Glutamatergic neuron (in vitro differentiated cells): ENCODE measurements around the gene LHFPL3. TPM values are rescaled to one million over a fixed set of nuclear protein-coding genes. Genes with fewer than 3 reads are reported as not detected.

Experiments used
- DNase-seq: peaks from one replicate; pipeline ENCODE4 v3.0.0; 2022
- H3K27ac Mint-ChIP-seq: one replicate; pipeline ENCODE4 v1.8.0; 2020; ENCODE audit warnings: mild to moderate bottlenecking, mixed read lengths, inconsistent platforms; ENCODE audit not compliant: unreplicated experiment
- H3K27me3 Mint-ChIP-seq: one replicate; pipeline ENCODE4 v1.8.0; 2020; ENCODE audit warnings: mild to moderate bottlenecking, moderate library complexity, mixed read lengths, inconsistent platforms; ENCODE audit not compliant: unreplicated experiment
- H3K36me3 Mint-ChIP-seq: one replicate; pipeline ENCODE4 v1.8.0; 2020; ENCODE audit warnings: mild to moderate bottlenecking, mixed read lengths, inconsistent platforms; ENCODE audit not compliant: unreplicated experiment
- H3K4me1 Mint-ChIP-seq: one replicate; pipeline ENCODE4 v1.8.0; 2020; ENCODE audit warnings: mild to moderate bottlenecking, low read depth, mixed read lengths, inconsistent platforms; ENCODE audit not compliant: unreplicated experiment
- H3K4me3 Mint-ChIP-seq: one replicate; pipeline ENCODE4 v1.8.0; 2020; ENCODE audit warnings: mild to moderate bottlenecking, mixed read lengths, inconsistent platforms; ENCODE audit not compliant: unreplicated experiment
- H3K9me3 Mint-ChIP-seq: one replicate; pipeline ENCODE4 v1.8.0; 2020; ENCODE audit warnings: mild to moderate bottlenecking, moderate library complexity, mixed read lengths, inconsistent platforms; ENCODE audit not compliant: unreplicated experiment
- CTCF ChIP-seq: fragments of 200-600 bp; sonication (generic); IDR thresholded peaks from one replicate; pipeline ENCODE4 v1.5.0; 2021; ENCODE audit not compliant: partially characterized antibody, unreplicated experiment
- total RNA-seq: library from RNA; stranded (reverse); fragmentation: NEBNext Ultra II Directional; extraction: Animal tissue kit (Norgen Biotek cat#: 25700); gene quantifications from one replicate; pipeline ENCODE4 v1.2.1, GENCODE V29; 2021; ENCODE audit not compliant: unreplicated experiment

LHFPL3 gene
- total RNA-seq, 1 donor from 2014 or later: not detected

- no peaks in the 10 kb centered on the region for H3K9me3 Mint-ChIP-seq
- no peaks in the 10 kb centered on the region for H3K4me1 Mint-ChIP-seq
- H3K36me3 Mint-ChIP-seq: no peaks in the 10 kb centered on the region
- H3K27ac Mint-ChIP-seq: no peak overlapping the region
- no peaks in the 10 kb centered on the region for H3K27me3 Mint-ChIP-seq
- no peak overlapping the region for H3K4me3 Mint-ChIP-seq
- TF ChIP-seq CTCF: no peak
- DNase-seq: no peak
Observed at GRCh38 chr7:104410742-104411141, 82.3 kb downstream of the LHFPL3 start.

DNA sequence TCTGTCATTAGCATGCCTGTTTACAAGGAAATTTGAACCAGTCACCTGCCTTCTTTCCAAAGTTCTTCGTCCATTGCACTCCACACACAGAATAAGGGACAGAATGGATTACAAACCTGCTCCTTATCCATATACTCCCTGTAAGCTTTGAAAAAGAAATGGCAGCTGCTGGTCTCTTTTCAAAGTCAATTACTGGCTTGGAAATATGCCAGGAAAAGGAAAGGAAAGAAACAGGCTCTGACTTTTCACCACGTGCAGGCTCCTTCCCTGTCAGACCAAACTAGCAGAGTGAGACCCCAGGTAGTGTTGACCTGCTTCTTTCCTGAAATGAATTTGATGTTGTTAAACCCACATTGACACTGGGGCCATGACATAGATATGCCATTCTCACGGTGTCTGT is 84.5 kb downstream of the LHFPL3 start:
- no peak overlapping the region for H3K4me3 Mint-ChIP-seq
- H3K27me3 Mint-ChIP-seq: no peaks in the 10 kb centered on the region
- H3K4me1 Mint-ChIP-seq: no peaks in the 10 kb centered on the region
- no peak for TF ChIP-seq CTCF
- no peak for DNase-seq
- H3K27ac Mint-ChIP-seq: no peak overlapping the region
- no peaks in the 10 kb centered on the region for H3K36me3 Mint-ChIP-seq
- no peaks in the 10 kb centered on the region for H3K9me3 Mint-ChIP-seq

- DNase-seq: no peak
- Mint-ChIP-seq H3K27me3 (no peaks in the 10 kb centered on the region), H3K4me3 (no peak overlapping the region), H3K36me3 (no peaks in the 10 kb centered on the region), H3K27ac (no peak overlapping the region), H3K9me3 (no peaks in the 10 kb centered on the region), H3K4me1 (no peaks in the 10 kb centered on the region)
- no peak for TF ChIP-seq CTCF
Observed at GRCh38 chr7:104414216-104414615, 85.8 kb downstream of the LHFPL3 start.

DNA sequence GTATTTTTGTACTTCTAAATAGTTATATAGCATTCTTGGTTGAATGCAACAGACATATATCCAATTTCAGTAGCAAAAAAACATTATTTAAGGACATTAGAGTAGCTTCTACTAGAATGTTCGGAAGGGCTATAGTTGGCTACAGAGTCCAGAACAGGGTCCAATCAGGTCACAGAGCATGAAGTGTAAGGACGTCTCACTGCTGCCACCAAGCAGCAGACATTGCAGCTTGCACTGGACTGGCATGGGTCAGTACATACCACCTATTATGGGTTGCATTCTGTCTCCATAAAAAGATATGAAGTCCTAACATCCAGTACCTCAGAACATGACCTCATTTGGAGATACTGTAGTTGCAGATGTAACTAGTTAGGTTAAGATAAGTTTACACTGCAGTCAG is 87.3 kb downstream of the LHFPL3 start:
- H3K36me3 Mint-ChIP-seq: no peaks in the 10 kb centered on the region
- DNase-seq: no peak
- no peaks in the 10 kb centered on the region for H3K4me1 Mint-ChIP-seq
- H3K27me3 Mint-ChIP-seq: no peaks in the 10 kb centered on the region
- no peaks in the 10 kb centered on the region for H3K9me3 Mint-ChIP-seq
- H3K4me3 Mint-ChIP-seq: no peak overlapping the region
- H3K27ac Mint-ChIP-seq: no peak overlapping the region
- no peak for TF ChIP-seq CTCF

DNA sequence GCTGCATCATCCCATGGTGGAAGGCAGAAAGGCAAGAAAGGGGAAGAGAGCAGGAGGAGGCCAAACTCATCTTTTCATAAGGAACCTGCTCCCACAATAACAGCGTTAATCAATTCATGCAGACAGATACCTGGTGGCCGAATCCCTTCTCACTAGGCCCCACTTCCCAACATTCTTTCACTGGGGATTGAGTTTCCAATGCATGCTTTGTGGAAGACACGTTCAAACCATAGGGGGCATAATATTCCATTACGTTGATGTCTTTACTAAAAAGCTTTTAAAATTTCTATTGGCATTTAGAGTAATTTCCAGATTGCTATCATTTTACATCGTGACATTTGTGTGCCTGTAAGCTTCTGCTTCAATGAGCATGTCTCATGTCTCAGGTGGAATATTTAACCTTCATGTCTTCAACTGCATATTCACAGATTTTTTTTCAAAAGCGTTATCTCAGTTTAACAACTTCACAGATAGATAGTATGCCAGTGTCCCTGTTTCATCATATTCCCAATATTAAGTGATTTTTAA is 88.5 kb downstream of the LHFPL3 start:
- Mint-ChIP-seq H3K27me3 (no peaks in the 10 kb centered on the region), H3K4me3 (no peak overlapping the region), H3K27ac (no peak overlapping the region), H3K36me3 (no peaks in the 10 kb centered on the region), H3K9me3 (no peaks in the 10 kb centered on the region), H3K4me1 (no peaks in the 10 kb centered on the region)
- DNase-seq: no peak
- no peak for TF ChIP-seq CTCF
